Dedifferentiated amniotic fluid mesenchymal stem cell (primary cell): ENCODE results near the gene VIT.
"Not testable (repeated sequence)": the region's sequence is repeated elsewhere in the genome, so short reads cannot be mapped to it uniquely, and the experiment has no call there.

Experiments
- DNase-seq: peaks from one replicate; pipeline ENCODE4 v3.0.0-alpha.2; 2016; ENCODE audit errors: extremely low spot score

VIT gene

DNA sequence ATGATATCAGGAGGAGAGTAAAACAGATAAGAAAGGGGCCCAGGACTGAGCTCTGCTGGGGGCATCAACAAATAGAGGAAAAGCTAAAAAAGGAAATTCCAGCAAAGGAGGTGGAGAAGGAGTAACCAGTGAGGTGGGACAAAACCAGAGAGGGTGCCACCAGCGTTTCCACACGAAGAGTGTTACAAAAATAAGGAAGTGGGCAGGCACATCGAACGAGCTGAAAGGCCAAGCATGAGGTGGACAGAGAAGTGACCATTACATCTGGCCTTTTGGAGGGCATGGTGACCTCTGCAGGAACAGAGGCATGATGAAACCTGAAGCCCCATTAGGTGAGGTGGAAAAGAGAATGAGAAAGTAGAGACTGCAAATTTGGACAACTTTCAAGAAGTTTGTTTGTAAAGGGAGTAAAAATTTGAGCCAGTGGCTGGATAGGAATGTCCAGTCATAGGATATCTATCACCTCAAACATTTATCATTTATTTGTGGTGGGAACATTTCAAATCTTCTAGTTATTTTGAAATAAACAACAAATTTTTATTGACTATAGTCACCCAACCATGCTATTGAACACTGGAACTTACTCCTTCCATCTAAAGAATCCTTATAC, 18.4 kb upstream of the VIT start:
- no peak for DNase-seq

GRCh38 chr2:36678856-36679255, 17.7 kb upstream of the VIT start:
- no peak for DNase-seq

- no peak for DNase-seq
These were observed 16.5 kb upstream of the VIT start for GRCh38 chr2:36680012-36680411.

DNA sequence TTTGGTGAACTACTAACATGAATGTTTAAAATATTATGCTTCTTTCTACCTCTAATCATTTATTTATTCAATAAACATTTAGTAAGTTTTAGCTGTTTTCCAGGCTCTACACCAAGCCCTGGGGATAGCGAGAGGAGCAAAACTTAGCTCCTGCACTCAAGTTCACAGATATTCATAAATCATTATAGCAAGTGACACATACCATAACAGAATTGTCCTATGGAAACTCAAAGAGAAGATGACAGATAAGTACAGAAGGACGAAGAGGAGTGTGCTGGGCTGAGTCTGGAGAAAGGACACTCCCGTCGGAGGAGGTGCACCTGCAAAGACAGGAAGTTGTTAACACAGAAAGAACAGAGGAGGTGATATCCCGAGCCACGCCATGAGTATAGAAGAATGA, 13.9 kb upstream of the VIT start:
- DNase-seq, result no peak

DNA sequence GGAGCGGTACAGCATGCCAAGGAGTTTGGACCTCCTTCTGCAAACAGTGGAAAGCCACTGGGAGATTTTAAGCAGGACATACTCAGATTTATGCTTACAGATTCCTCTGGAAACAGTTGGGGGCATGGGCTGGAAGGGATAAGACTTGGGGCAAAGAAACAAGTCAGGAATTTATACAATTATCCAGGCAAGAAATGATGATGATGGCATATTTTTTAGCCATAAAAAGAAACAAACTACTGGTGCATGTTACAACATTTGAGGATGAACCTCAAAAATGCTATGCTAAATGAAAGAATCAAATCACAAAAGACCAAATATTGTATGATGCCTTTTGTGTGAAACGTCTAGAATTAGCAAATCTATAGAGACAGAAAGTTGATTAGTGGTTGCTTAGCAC, 13.5 kb upstream of the VIT start:
- DNase-seq, result no peak

DNA sequence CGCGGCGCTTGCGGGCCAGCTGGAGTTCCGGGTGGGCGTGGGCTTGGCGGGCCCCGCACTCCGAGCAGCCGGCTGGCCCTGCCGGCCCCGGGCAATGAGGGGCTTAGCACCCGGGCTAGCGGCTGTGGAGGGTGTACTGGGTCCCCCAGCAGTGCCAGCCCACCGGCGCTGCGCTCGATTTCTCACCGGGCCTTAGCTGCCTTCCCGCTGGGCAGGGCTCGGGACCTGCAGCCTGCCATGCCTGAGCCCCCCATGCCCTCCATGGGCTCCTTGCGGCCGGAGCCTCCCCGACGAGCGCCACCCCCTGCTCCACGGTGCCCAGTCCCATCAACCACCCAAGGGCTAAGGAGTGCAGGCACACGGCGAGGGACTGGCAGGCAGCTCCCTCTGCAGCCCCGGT, 8.2 kb upstream of the VIT start:
- not testable (repeated sequence) for DNase-seq

- DNase-seq, result not testable (repeated sequence)
These were observed 7.5 kb upstream of the VIT start for GRCh38 chr2:36689013-36689412.

GRCh38 chr2:36692121-36692520, 4.4 kb upstream of the VIT start:
- DNase-seq, result no peak

GRCh38 chr2:36693825-36694224, 2.7 kb upstream of the VIT start:
- DNase-seq, result no peak

DNA sequence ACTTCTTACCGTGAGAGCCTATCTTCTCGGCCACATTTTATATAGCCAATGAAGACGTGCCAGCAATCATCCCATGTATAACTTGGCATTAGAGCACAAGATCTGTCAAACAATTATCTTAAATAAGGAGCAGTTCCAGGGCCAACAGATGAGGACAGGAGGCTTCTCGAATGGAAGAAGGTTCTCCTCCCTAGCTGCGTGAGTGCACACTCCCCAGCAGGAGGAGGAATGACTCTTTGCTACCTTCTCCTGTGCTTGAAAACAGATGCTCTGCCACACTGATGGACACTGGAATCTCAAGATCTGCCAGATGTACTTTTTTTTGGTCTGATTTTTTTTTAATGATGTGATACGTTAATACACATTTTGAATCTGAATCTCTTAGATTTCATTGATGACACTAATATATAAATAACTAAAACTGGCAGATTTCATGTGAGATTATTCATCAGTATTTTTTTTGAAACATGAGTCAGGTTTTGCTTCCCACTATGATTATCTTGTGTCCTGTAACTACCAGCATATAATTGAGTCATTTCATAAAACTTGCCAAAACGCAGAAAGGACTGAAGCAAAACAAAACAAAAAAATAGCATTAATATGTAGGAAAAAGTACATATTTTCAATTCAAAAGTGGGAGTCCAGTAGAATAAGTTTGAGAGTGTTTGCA, 626 bp upstream of the VIT start:
- DNase-seq, result peak; percentile 62

GRCh38 chr2:36697424-36698066, 1.0 kb downstream of the VIT start:
- peak; percentile 79 for DNase-seq

GRCh38 chr2:36698993-36699392, 2.5 kb downstream of the VIT start:
- DNase-seq, result no peak

- DNase-seq, result no peak
These were observed 3.8 kb downstream of the VIT start for GRCh38 chr2:36700311-36700710.

DNA sequence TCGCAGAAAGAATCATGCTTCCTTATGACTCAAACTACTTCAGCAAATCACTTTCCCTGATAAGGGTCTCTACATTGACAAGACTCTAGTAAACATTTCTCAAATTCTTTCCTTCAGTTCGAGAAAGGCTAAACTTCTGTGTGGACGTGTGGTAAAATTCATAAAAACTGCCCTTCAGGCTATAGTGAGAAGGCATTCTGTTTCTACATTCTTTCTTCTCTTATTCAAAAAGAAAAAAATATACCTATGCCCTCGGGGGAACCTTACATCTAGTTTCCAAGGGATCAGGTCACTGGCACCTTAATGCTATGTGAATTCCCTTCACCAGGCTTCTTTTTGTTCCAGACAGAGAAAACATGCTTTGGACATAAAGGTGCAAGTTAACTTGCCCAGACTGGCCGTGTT, 4.9 kb downstream of the VIT start:
- DNase-seq, result no peak

- no peak for DNase-seq
These were observed 5.4 kb downstream of the VIT start for GRCh38 chr2:36701918-36702317.

DNA sequence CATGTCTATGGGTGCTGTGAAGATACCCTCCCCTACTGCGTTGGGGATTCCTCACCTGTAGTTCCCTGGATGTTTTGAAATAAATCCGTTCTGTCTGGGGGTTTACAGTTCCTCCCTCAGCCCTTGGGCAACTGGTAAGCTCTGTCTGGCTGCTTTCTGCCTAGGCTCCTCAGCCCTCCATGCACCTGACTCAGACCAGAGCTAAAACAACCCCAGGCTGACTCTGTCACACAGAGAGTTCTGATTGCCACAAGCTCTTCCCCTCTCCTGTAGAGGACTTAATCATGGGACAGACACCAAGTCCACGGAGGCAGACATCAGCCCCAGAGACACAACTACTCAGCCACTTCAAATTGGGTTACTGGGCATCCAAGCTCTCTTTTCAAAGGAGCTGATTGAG, 6.3 kb downstream of the VIT start:
- no peak for DNase-seq

DNA sequence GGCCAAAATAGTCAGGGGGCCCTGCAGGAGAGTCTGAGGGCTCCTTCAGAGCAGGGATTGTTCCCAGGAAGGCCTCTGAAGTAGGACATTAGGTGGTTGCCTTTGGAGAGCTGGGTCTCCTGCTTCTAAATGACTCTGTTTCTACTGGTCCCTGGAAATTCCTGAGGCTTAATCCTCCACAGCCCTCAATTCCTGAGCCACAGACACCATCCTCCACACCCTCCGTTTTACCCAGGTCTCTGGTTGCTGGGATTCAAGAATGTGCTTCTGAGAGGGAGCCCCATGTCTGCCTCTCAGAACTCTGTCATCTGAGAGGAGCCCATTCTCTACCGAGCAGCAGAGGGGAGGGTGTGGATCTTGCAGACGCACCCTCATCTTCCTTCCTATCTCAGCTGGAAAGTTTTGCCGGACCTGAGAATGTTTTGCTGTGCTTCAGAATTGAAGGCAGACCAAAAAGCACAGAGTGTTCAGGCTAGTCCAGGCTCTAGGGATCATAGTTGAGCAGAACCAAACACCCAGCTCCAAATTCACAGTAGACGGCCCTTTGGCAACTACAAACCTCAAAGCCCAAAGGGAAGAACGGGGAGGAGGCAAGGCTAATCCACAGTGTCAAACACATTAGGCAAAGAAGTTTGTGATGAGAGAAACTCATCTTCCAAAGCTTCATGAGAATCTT, 8.1 kb downstream of the VIT start:
- no peak for DNase-seq

- no peak for DNase-seq
These were observed 9.0 kb downstream of the VIT start for GRCh38 chr2:36705326-36706020.

GRCh38 chr2:36706021-36706876, 9.7 kb downstream of the VIT start:
- no peak for DNase-seq

DNA sequence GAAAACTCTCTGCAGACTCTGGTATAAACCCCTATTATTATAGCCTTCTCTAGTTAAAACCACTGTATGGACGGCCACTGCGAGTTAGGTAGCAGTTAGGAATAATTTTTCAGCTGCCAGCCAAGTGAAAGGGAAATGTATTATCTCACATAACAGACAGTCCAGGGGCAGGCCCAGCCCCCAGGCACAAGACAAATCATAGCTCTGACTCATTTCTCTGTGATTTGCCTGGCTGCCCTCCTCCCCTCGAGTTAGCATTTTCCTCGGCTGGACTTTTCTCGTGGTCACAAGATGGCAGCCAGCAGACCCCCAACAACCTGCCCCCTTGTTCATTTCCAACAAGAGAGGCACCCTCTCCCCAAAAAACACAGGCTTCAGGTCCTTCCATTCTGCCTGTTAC, 10.5 kb downstream of the VIT start:
- peak; percentile 76 for DNase-seq

- DNase-seq, result peak; percentile 90
These were observed 11.7 kb downstream of the VIT start for GRCh38 chr2:36708041-36708741.
